Mesodermal cell (in vitro differentiated cells): ENCODE measurements around the gene SMPD1.

ENCODE experiments used
- H3K27ac ChIP-seq: 2 replicates; pipeline ENCODE4 v1.7.0; 2013; ENCODE audit warnings: mild to moderate bottlenecking, low read depth, low read length, moderate library complexity; ENCODE audit not compliant: severe bottlenecking
- H3K36me3 ChIP-seq: 2 replicates; pipeline ENCODE4 v1.7.1; 2013; ENCODE audit warnings: mild to moderate bottlenecking, low read length, moderate library complexity; ENCODE audit not compliant: control insufficient read depth, insufficient read depth
- H3K4me1 ChIP-seq: one replicate; pipeline ENCODE4 v1.7.1; 2013; ENCODE audit warnings: mild to moderate bottlenecking, low read length; ENCODE audit not compliant: insufficient read depth, control insufficient read depth, poor library complexity, severe bottlenecking
- H3K4me3 ChIP-seq: 2 replicates; pipeline ENCODE4 v1.7.0; 2013; ENCODE audit warnings: low read length, control low read depth, mild to moderate bottlenecking; ENCODE audit not compliant: insufficient read depth, poor library complexity, severe bottlenecking; ENCODE audit errors: extremely low read depth
- H3K9me3 ChIP-seq: 2 replicates; pipeline ENCODE4 v1.7.1; 2013; ENCODE audit warnings: mild to moderate bottlenecking, low read length, moderate library complexity; ENCODE audit not compliant: control insufficient read depth
- WGBS, 2 experiments: methylation state at CpG; one replicate each; pipeline ENCODE4 v1.1.5; 2013; ENCODE audit warnings: missing lambda C conversion rate in 2 of 2; ENCODE audit not compliant: insufficient coverage in 2 of 2; 5-methylcytosine and 5-hydroxymethylcytosine counted together

SMPD1 gene

DNA sequence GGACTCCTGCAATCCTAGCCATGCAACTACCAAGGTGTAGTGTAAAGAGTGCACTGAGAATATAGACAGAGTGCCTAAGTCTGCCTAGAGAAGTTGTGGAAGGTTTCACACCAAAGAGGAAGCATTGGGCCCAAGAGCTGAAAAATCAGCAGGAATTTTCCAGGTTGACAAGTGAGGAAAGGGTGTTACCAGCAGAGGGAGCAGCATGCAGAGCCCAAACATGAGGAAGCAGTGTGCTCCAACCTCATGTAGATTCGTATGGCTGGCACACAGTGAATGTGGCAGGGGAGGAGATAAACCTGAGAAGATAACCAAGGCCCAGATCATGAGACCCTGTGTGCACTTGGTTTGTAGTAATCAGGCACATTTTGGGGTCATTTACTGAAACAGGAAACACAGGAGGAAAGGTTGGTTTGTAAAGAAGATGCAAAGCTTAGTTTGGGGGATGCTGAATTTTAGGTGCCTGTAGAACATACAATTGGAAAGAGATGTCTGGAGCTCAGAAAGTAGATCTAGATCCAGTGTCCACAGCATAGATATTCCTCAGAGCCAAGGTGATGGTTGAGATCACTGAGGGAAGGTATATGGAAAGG lies 48.8 kb downstream of the SMPD1 start:
- 25 to 27% methylated on average over 1 of the region's 1 CpG for WGBS, 2 experiments

GRCh38 chr11:6440906-6441358 lies 50.7 kb downstream of the SMPD1 start, which contains the start of gene HPX:
Gene HPX, minus strand, starts transcription at chr11:6440987. Its CDS starts 24 bp downstream, at chr11:6440963.
- Histone ChIP-seq H3K4me3 (no peak within 1 kb of the TSS), H3K9me3 (no peaks in the 10 kb centered on the region), H3K4me1 (peaks cover 8% of the 10 kb centered on the region), H3K36me3 (no peaks in the 10 kb centered on the region), H3K27ac (peak within 1 kb of the TSS; percentile 25)
- 57 to 75% methylated on average over 2 of the region's 3 CpGs for WGBS, 2 experiments

More for the DNA sequence above, 48.8 kb downstream of the SMPD1 start:
- H3K4me3 ChIP-seq = no peak overlapping the region
- H3K4me1 ChIP-seq = peaks cover 8% of the 10 kb centered on the region
- H3K27ac ChIP-seq = no peak overlapping the region
- no peaks in the 10 kb centered on the region for H3K36me3 ChIP-seq
- no peaks in the 10 kb centered on the region for H3K9me3 ChIP-seq

GRCh38 chr11:6442441-6442840 lies 52.2 kb downstream of the SMPD1 start:
- Histone ChIP-seq H3K4me3 (no peak overlapping the region), H3K9me3 (no peaks in the 10 kb centered on the region), H3K4me1 (peaks cover 8% of the 10 kb centered on the region), H3K27ac (no peak overlapping the region), H3K36me3 (peaks cover 3% of the 10 kb centered on the region)
- WGBS, 2 experiments = 83 to 94% methylated on average over 1 to 4 of the region's 4 CpGs

DNA sequence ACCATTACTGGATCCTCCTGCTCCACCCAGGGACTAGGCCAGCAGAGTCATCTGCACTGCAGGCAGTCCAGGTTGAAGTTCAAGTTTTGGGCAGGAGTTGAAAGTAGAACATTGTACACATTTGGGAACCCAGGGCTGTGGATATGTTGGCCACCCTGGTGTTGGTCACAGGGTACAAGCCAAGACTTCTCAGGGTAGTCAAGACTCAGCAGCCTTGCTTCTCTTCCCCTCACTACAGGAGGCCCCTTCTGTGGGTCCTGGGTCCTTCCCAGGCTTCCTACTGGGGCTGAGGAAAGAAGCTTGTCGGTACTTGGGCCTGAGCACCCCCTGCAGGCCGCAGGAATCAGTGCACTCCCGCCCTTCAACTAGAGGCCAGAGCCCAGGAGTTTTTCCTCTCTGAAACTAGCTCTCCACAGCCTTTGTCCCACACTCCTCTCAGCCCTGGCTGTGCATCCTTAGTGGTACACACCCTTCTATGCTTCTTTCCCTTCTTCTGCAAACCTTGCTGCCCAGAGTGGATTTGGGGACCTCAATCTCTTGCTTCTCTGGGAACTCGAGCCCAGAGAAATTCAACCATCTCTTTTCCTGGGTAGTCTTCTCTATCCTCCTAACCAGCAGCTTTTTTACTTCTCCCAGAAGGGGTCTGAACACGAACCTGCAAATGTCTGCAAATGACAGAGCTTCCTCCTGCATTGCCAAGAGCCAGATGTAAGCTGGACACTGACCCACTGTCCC lies 53.2 kb downstream of the SMPD1 start:
- peaks cover 8% of the 10 kb centered on the region for H3K4me1 ChIP-seq
- no peak overlapping the region for H3K27ac ChIP-seq
- WGBS, 2 experiments = 33 to 50% methylated on average over 3 to 4 of the region's 5 CpGs
- H3K36me3 ChIP-seq = peaks cover 9% of the 10 kb centered on the region
- H3K4me3 ChIP-seq = no peak overlapping the region
- no peaks in the 10 kb centered on the region for H3K9me3 ChIP-seq
